Common myeloid progenitor, CD34-positive (primary cell): ENCODE measurements around the gene TBC1D12.

ENCODE experiments used
- CTCF ChIA-PET: fragments of 350-600 bp; sonication (Branson Sonifier 250); formaldehyde crosslinking; loops from one replicate; lab custom pipeline; 2021; ENCODE audit warnings: antibody characterized with exemption; lab: Charles Lee
- POLR2A ChIA-PET: fragments of 350-600 bp; sonication (Branson Sonifier 250); formaldehyde crosslinking; loops from one replicate; lab custom pipeline; 2021; ENCODE audit warnings: antibody characterized with exemption; lab: Charles Lee
- DNase-seq, 3 donors: peaks; one replicate each; pipeline versions ENCODE4 v3.0.0 to v3.0.0-alpha.2; 2013
- H3K27ac ChIP-seq, 2 experiments: 1 replicate in 1 of 2; 2 replicates in 1 of 2; pipeline ENCODE4 v1.7.0; 2013; ENCODE audit warnings: inconsistent platforms in 2 of 2, low read length in 2 of 2, mild to moderate bottlenecking in 2 of 2, low read depth in 1 of 2, moderate library complexity in 1 of 2; ENCODE audit not compliant: severe bottlenecking in 2 of 2, insufficient read depth in 1 of 2, poor library complexity in 1 of 2
- H3K27me3 ChIP-seq, 5 experiments: replicated peaks in 2 of 5; 1 replicate in 3 of 5; 2 replicates in 2 of 5; pipeline versions ENCODE4 v1.6.1 to v1.7.0; 2013; ENCODE audit warnings: low read length in 4 of 5, mild to moderate bottlenecking in 2 of 5, moderate library complexity in 2 of 5, inconsistent platforms in 1 of 5; ENCODE audit not compliant: insufficient read depth in 5 of 5, control insufficient read depth in 4 of 5
- H3K36me3 ChIP-seq, 4 experiments: 1 replicate in 2 of 4; 2 replicates in 2 of 4; pipeline versions ENCODE4 v1.6.1 to v1.7.0; 2013; ENCODE audit warnings: low read length in 3 of 4, control low read depth in 1 of 4, mild to moderate bottlenecking in 1 of 4; ENCODE audit not compliant: control insufficient read depth in 4 of 4, insufficient read depth in 4 of 4
- H3K4me1 ChIP-seq, 4 experiments: 1 replicate in 3 of 4; 2 replicates in 1 of 4; pipeline versions ENCODE4 v1.6.1 to v1.7.1; 2013; ENCODE audit warnings: low read length in 3 of 4, mild to moderate bottlenecking in 3 of 4, control low read depth in 1 of 4, inconsistent platforms in 1 of 4, moderate library complexity in 1 of 4; ENCODE audit not compliant: control insufficient read depth in 4 of 4, insufficient read depth in 4 of 4; ENCODE audit errors: control extremely low read depth in 1 of 4
- H3K4me3 ChIP-seq, 7 experiments: 1 replicate in 4 of 7; 2 replicates in 3 of 7; pipeline versions ENCODE4 v1.5.1 to v1.7.0; 2013; ENCODE audit warnings: mild to moderate bottlenecking in 7 of 7, low read length in 6 of 7, moderate library complexity in 6 of 7, inconsistent platforms in 2 of 7, low read depth in 2 of 7, control low read depth in 1 of 7; ENCODE audit not compliant: insufficient read depth in 4 of 7, control insufficient read depth in 1 of 7; ENCODE audit errors: extremely low read depth in 1 of 7
- H3K9me3 ChIP-seq, 5 experiments: 1 replicate in 4 of 5; 2 replicates in 1 of 5; pipeline versions ENCODE4 v1.6.1 to v1.7.1; 2013; ENCODE audit warnings: low read length in 4 of 5, mild to moderate bottlenecking in 2 of 5, inconsistent platforms in 1 of 5, low read depth in 1 of 5, moderate library complexity in 1 of 5; ENCODE audit not compliant: control insufficient read depth in 4 of 5, insufficient read depth in 2 of 5; ENCODE audit errors: control extremely low read depth in 1 of 5
- WGBS: methylation state at CpG from one replicate; pipeline ENCODE4 v1.1.5; 2013; ENCODE audit not compliant: insufficient coverage; 5-methylcytosine and 5-hydroxymethylcytosine counted together

The TBC1D12 gene

GRCh38 chr10:94362360-94363250, 39.7 kb upstream of the TBC1D12 start, which contains the start of gene NOC3L:
NOC3L (minus strand) TSS chr10:94362939; CDS start chr10:94362838, 101 bp downstream.
- 0% methylated on average over 52 of the region's 55 CpGs for WGBS
- Histone ChIP-seq H3K27me3 (peaks cover 0 to 11% (median 4%) of the 10 kb centered on the region in 5 experiments), H3K4me1 (peaks cover 9 to 17% (median 11%) of the 10 kb centered on the region in 4 experiments), H3K36me3 (peaks cover 3 to 19% (median 14%) of the 10 kb centered on the region in 4 experiments), H3K4me3 (peak within 1 kb of the TSS; percentile 74 to 89 (median 85)), H3K27ac (peak within 1 kb of the TSS; percentile 58 to 85), H3K9me3 (no peaks in the 10 kb centered on the region)
- peak; percentile 94 to 96 (median 95) for DNase-seq
- CTCF ChIA-PET, result interaction anchor here (0.6 to 2.0 kb wide), 7 partner anchors 12 to 446 kb away, joined by 3 to 9 read pairs (median 4); no protein-coding TSS in a partner anchor
- POLR2A ChIA-PET, result no interaction called here

- no peaks in the 10 kb centered on the region for H3K9me3 ChIP-seq
- ChIA-PET POLR2A (no interaction called here), CTCF (interaction anchor here (0.5 to 2.0 kb wide), 3 partner anchors 12 to 1262 kb away, joined by 3 to 9 read pairs (median 5); no protein-coding TSS in a partner anchor)
- H3K36me3 ChIP-seq, result peaks cover 0 to 14% (median 9%) of the 10 kb centered on the region in 4 experiments
- WGBS, result 53% methylated on average over 5 of the region's 8 CpGs
- H3K4me3 ChIP-seq, result peak overlapping the region in 6 of 7 experiments; percentile 34 to 89 (median 84)
- peaks cover 9 to 17% (median 11%) of the 10 kb centered on the region in 4 experiments for H3K4me1 ChIP-seq
- H3K27ac ChIP-seq, result peak overlapping the region in 1 of 2 experiments; percentile 85
- peaks cover 0 to 11% (median 4%) of the 10 kb centered on the region in 5 experiments for H3K27me3 ChIP-seq
- no peak for DNase-seq
Observed at GRCh38 chr10:94363251-94363565, 39.1 kb upstream of the TBC1D12 start.

- CTCF ChIA-PET, result interaction anchor here (1.1 to 1.3 kb wide), 2 partner anchors 10 to 12 kb away, joined by 3 read pairs; no protein-coding TSS in a partner anchor
- H3K27ac ChIP-seq, result no peak overlapping the region
- H3K36me3 ChIP-seq, result peaks cover 0 to 3% (median 1%) of the 10 kb centered on the region in 4 experiments
- no peak for DNase-seq
- H3K9me3 ChIP-seq, result no peaks in the 10 kb centered on the region
- POLR2A ChIA-PET, result no interaction called here
- WGBS, result 100% methylated on average over 1 of the region's 1 CpG
- peaks cover 9 to 17% (median 11%) of the 10 kb centered on the region in 4 experiments for H3K4me1 ChIP-seq
- H3K4me3 ChIP-seq, result no peak overlapping the region
- peaks cover 0 to 15% (median 6%) of the 10 kb centered on the region in 5 experiments for H3K27me3 ChIP-seq
Observed at GRCh38 chr10:94364482-94364881, 37.9 kb upstream of the TBC1D12 start.

- Histone ChIP-seq H3K4me1 (peaks cover 8 to 14% (median 9%) of the 10 kb centered on the region in 4 experiments), H3K36me3 (no peaks in the 10 kb centered on the region), H3K27me3 (peaks cover 0 to 15% (median 6%) of the 10 kb centered on the region in 5 experiments), H3K9me3 (no peaks in the 10 kb centered on the region), H3K4me3 (no peak overlapping the region), H3K27ac (no peak overlapping the region)
- WGBS, result 100% methylated on average over 1 of the region's 3 CpGs
- ChIA-PET POLR2A (interaction anchor here (0.7 kb wide), 1 partner anchor 646 kb away, joined by 3 read pairs; no protein-coding TSS in a partner anchor), CTCF (interaction anchor here (1.4 kb wide), 1 partner anchor 78 kb away, joined by 3 read pairs; no protein-coding TSS in a partner anchor)
- DNase-seq, result peak in 1 of 3 donors; percentile 8
Observed at GRCh38 chr10:94366382-94366781, 36.0 kb upstream of the TBC1D12 start.

- H3K4me3 ChIP-seq, result no peak overlapping the region
Observed at GRCh38 chr10:94370501-94370900, 31.8 kb upstream of the TBC1D12 start.

GRCh38 chr10:94375374-94375773, 27.0 kb upstream of the TBC1D12 start:
- Histone ChIP-seq H3K4me1 (no peaks in the 10 kb centered on the region), H3K27me3 (peaks cover 0 to 10% (median 2%) of the 10 kb centered on the region in 5 experiments), H3K9me3 (no peaks in the 10 kb centered on the region), H3K27ac (no peak overlapping the region), H3K36me3 (no peaks in the 10 kb centered on the region), H3K4me3 (no peak overlapping the region)
- no peak for DNase-seq
- ChIA-PET CTCF (interaction anchor here (0.7 to 1.0 kb wide), 2 partner anchors 11 to 401 kb away, joined by 3 read pairs; no protein-coding TSS in a partner anchor), POLR2A (no interaction called here)
- 100% methylated on average over 1 of the region's 1 CpG for WGBS

More at GRCh38 chr10:94370501-94370900, 31.8 kb upstream of the TBC1D12 start:
- Histone ChIP-seq H3K27me3 (peaks cover 0 to 8% (median 3%) of the 10 kb centered on the region in 5 experiments), H3K36me3 (no peaks in the 10 kb centered on the region), H3K9me3 (no peaks in the 10 kb centered on the region), H3K4me1 (no peaks in the 10 kb centered on the region), H3K27ac (no peak overlapping the region)
- WGBS, result no CpG with 5 or more reads among the region's 2 CpGs
- ChIA-PET CTCF (no interaction called here), POLR2A (no interaction called here)
- no peak for DNase-seq
